Tibial artery (tissue), 4 donors: Measurements from ENCODE around the gene HILPDA.
"Not testable (repeated sequence)": the region's sequence is repeated elsewhere in the genome, so short reads cannot be mapped to it uniquely, and the experiment has no call there.

Experiments used
- DNase-seq, 2 donors: peaks; one replicate each; pipeline ENCODE4 v3.0.0-alpha.2; 2019
- H3K27ac ChIP-seq, 2 donors: fragments of 200-600 bp; sonication (generic) in 1 of 2; 1 replicate in 1 of 2; 2 replicates in 1 of 2; pipeline ENCODE4 v1.5.1; 2018 to 2019; ENCODE audit warnings: mild to moderate bottlenecking in 1 of 2
- H3K27me3 ChIP-seq, 2 donors: fragments of 200-600 bp; sonication (generic) in 1 of 2; one replicate each; pipeline versions ENCODE4 v1.5.1 to v1.6.0; 2016 to 2019
- H3K36me3 ChIP-seq, 3 donors: fragments of 200-600 bp; sonication (generic) in 2 of 3; one replicate each; pipeline ENCODE4 v1.5.1; 2016 to 2019; ENCODE audit warnings: mild to moderate bottlenecking in 2 of 3
- H3K4me1 ChIP-seq, 4 donors: fragments of 200-600 bp; sonication (generic) in 2 of 4; 1 replicate in 3 of 4; 2 replicates in 1 of 4; pipeline ENCODE4 v1.5.1; 2016 to 2019
- H3K4me3 ChIP-seq, 2 donors: fragments of 200-600 bp; sonication (generic) in 1 of 2; 1 replicate in 1 of 2; 2 replicates in 1 of 2; pipeline ENCODE4 v1.5.1; 2018 to 2019; ENCODE audit warnings: mild to moderate bottlenecking in 2 of 2
- H3K9me3 ChIP-seq, 3 donors: fragments of 200-600 bp; sonication (generic) in 1 of 3; one replicate each; pipeline ENCODE4 v1.5.1; 2016 to 2019
- CTCF ChIP-seq, 2 experiments: fragments of 200-600 bp in 1 of 2; fragments of 450-650 bp in 1 of 2; IDR thresholded peaks; one replicate each; pipeline ENCODE4 v1.5.1; 2017 to 2019; ENCODE audit warnings: antibody characterized with exemption in 2 of 2, mild to moderate bottlenecking in 1 of 2, moderate library complexity in 1 of 2
- intact Hi-C: fragments of 100-400 bp; cut with DNase I; formaldehyde crosslinking; loops from one replicate; pipeline ENCODE4 v1.15.0; 2023; ENCODE audit warnings: low total_unique reads

The HILPDA gene

GRCh38 chr7:128458956-128459355 lies 3.3 kb downstream of the HILPDA start:
- no peak for TF ChIP-seq CTCF (IDR thresholded peaks at IDR 0.05)

GRCh38 chr7:128459394-128459878 lies 3.8 kb downstream of the HILPDA start:
- peak; percentile 75 to 79 for DNase-seq
- no peak overlapping the region for H3K27ac ChIP-seq
- no peak overlapping the region for H3K4me3 ChIP-seq
- H3K4me1 ChIP-seq: peaks cover 0 to 40% (median 32%) of the 10 kb centered on the region in 4 donors
- TF ChIP-seq CTCF (IDR thresholded peaks at IDR 0.05): peak; percentile 78 to 84
- intact Hi-C loops: loop anchor here (5.0 kb wide), 1 partner anchor 47 kb away; no protein-coding TSS in a partner anchor
- no peaks in the 10 kb centered on the region for H3K36me3 ChIP-seq
- H3K9me3 ChIP-seq: no peaks in the 10 kb centered on the region
- H3K27me3 ChIP-seq: no peaks in the 10 kb centered on the region

More at GRCh38 chr7:128458956-128459355, 3.3 kb downstream of the HILPDA start:
- Histone ChIP-seq H3K27ac (no peak overlapping the region), H3K9me3 (no peaks in the 10 kb centered on the region), H3K4me1 (peaks cover 0 to 43% (median 36%) of the 10 kb centered on the region in 4 donors), H3K27me3 (no peaks in the 10 kb centered on the region), H3K4me3 (no peak overlapping the region), H3K36me3 (no peaks in the 10 kb centered on the region)
- intact Hi-C loops: loop anchor here (5.0 kb wide), 1 partner anchor 47 kb away; no protein-coding TSS in a partner anchor
- DNase-seq: no peak

GRCh38 chr7:128462460-128462859 lies 6.8 kb downstream of the HILPDA start:
- no peak for TF ChIP-seq CTCF (IDR thresholded peaks at IDR 0.05)

GRCh38 chr7:128463345-128463744 lies 7.7 kb downstream of the HILPDA start:
- H3K9me3 ChIP-seq, H3K27me3 ChIP-seq, H3K4me3 ChIP-seq, DNase-seq, H3K27ac ChIP-seq, intact Hi-C loops: not testable (repeated sequence)
- peaks cover 0 to 13% (median 8%) of the 10 kb centered on the region in 4 donors for H3K4me1 ChIP-seq
- peaks cover 0 to 10% (median 3%) of the 10 kb centered on the region in 3 donors for H3K36me3 ChIP-seq

More at GRCh38 chr7:128462460-128462859, 6.8 kb downstream of the HILPDA start:
- Histone ChIP-seq H3K4me3 (no peak overlapping the region), H3K9me3 (no peaks in the 10 kb centered on the region), H3K27ac (no peak overlapping the region), H3K4me1 (peaks cover 0 to 18% (median 10%) of the 10 kb centered on the region in 4 donors), H3K27me3 (no peaks in the 10 kb centered on the region), H3K36me3 (peaks cover 0 to 1% (median 0%) of the 10 kb centered on the region in 3 donors)
- intact Hi-C loops: no loop called here
- no peak for DNase-seq

- DNase-seq, H3K4me3 ChIP-seq, H3K27ac ChIP-seq, H3K9me3 ChIP-seq, H3K27me3 ChIP-seq, intact Hi-C loops, H3K4me1 ChIP-seq: not testable (repeated sequence)
- H3K36me3 ChIP-seq: peaks cover 0 to 11% (median 3%) of the 10 kb centered on the region in 3 donors
These were observed 8.3 kb downstream of the HILPDA start for GRCh38 chr7:128463933-128464332.

- peaks cover 0 to 11% (median 3%) of the 10 kb centered on the region in 3 donors for H3K36me3 ChIP-seq
- DNase-seq, H3K4me3 ChIP-seq, H3K9me3 ChIP-seq, H3K4me1 ChIP-seq, H3K27ac ChIP-seq, H3K27me3 ChIP-seq, intact Hi-C loops: not testable (repeated sequence)
These were observed 11.2 kb downstream of the HILPDA start for GRCh38 chr7:128466871-128467270.

- peak; percentile 92 to 94 for DNase-seq
- peak within 1 kb of the TSS; percentile 81 to 84 for H3K27ac ChIP-seq
- H3K4me1 ChIP-seq: peaks cover 0 to 20% (median 10%) of the 10 kb centered on the region in 4 donors
- H3K27me3 ChIP-seq, H3K9me3 ChIP-seq: not testable (repeated sequence)
- peak within 1 kb of the TSS; percentile 83 to 89 for H3K4me3 ChIP-seq
- peak; percentile 37 to 41 for TF ChIP-seq CTCF (IDR thresholded peaks at IDR 0.05)
- H3K36me3 ChIP-seq: peaks cover 7 to 22% (median 11%) of the 10 kb centered on the region in 3 donors
- intact Hi-C loops: loop anchor here (10.0 kb wide), 1 partner anchor 258 kb away; the partner anchor contains the start of gene CALU
These were observed 21.0 kb downstream of the HILPDA start, which contains the start of gene METTL2B for GRCh38 chr7:128476402-128477335. METTL2B (plus strand) TSS chr7:128476748; CDS start chr7:128476766, 18 bp downstream.

GRCh38 chr7:128477336-128477690 lies 21.6 kb downstream of the HILPDA start:
- Histone ChIP-seq H3K4me1 (peaks cover 0 to 20% (median 10%) of the 10 kb centered on the region in 4 donors), H3K36me3 (peaks cover 11 to 29% (median 18%) of the 10 kb centered on the region in 3 donors), H3K27ac (peak overlapping the region; percentile 81 to 84), H3K4me3 (peak overlapping the region; percentile 83 to 89)
- intact Hi-C loops: loop anchor here (10.0 kb wide), 1 partner anchor 257 kb away; the partner anchor contains the start of gene CALU
- H3K27me3 ChIP-seq, H3K9me3 ChIP-seq, DNase-seq: not testable (repeated sequence)

- H3K9me3 ChIP-seq, H3K27me3 ChIP-seq, H3K27ac ChIP-seq, H3K4me3 ChIP-seq, DNase-seq: not testable (repeated sequence)
- peaks cover 0 to 20% (median 10%) of the 10 kb centered on the region in 4 donors for H3K4me1 ChIP-seq
- intact Hi-C loops: loop anchor here (10.0 kb wide), 1 partner anchor 256 kb away; the partner anchor contains the start of gene CALU
- H3K36me3 ChIP-seq: peaks cover 17 to 43% (median 23%) of the 10 kb centered on the region in 3 donors
These were observed 23.4 kb downstream of the HILPDA start for GRCh38 chr7:128479082-128479481.
